Measurements from ENCODE around the gene CEP85L. TPM values are rescaled to one million over a fixed set of nuclear protein-coding genes. Genes with fewer than 3 reads are reported as not detected.

The CEP85L gene
- total and polyA plus RNA-seq, 10 donors, result 6.3 to 46.5 (median 30.7) TPM

- TF ChIP-seq POLR2A (IDR thresholded peaks at IDR 0.05) (no peak), CTCF (IDR thresholded peaks at IDR 0.05 in 8 of 11, conservative IDR thresholded peaks at IDR 0.05 in 3 of 11) (no peak), POLR2AphosphoS5 (IDR thresholded peaks at IDR 0.05) (no peak)
- peak overlapping the region in 4 of 8 donors; percentile 28 to 71 (median 56) for H3K27ac ChIP-seq
- no peak overlapping the region for H3K4me3 ChIP-seq
- DNase-seq, result no peak
- no peaks in the 10 kb centered on the region for H3K27me3 ChIP-seq (replicated peaks in 1 of 7)
- intact Hi-C loops (cut with DNase I; ENCODE audit: low total_unique reads), result loop anchor here (10.0 kb wide), 1 partner anchor 275 kb away; no protein-coding TSS in a partner anchor
- H3K4me1 ChIP-seq, result peaks cover 8 to 28% (median 13%) of the 10 kb centered on the region in 6 donors
- H3K9me3 ChIP-seq, result no peaks in the 10 kb centered on the region
- H3K36me3 ChIP-seq, result peaks cover 0 to 18% (median 0%) of the 10 kb centered on the region in 6 donors
Observed at GRCh38 chr6:118559659-118560058, 91.7 kb downstream of the CEP85L start.

- Histone ChIP-seq H3K27me3 (replicated peaks in 1 of 7) (no peaks in the 10 kb centered on the region), H3K36me3 (peaks cover 0 to 7% (median 0%) of the 10 kb centered on the region in 6 donors), H3K4me1 (peaks cover 8 to 30% (median 13%) of the 10 kb centered on the region in 6 donors), H3K9me3 (no peaks in the 10 kb centered on the region), H3K4me3 (no peak overlapping the region), H3K27ac (peak overlapping the region in 7 of 8 donors; percentile 23 to 71 (median 44))
- WGBS, 5 donors, result 19 to 22% (median 21%) methylated on average over 6 of the region's 6 CpGs
- TF ChIP-seq POLR2A (IDR thresholded peaks at IDR 0.05) (no peak), CTCF (IDR thresholded peaks at IDR 0.05 in 8 of 11, conservative IDR thresholded peaks at IDR 0.05 in 3 of 11) (no peak), POLR2AphosphoS5 (IDR thresholded peaks at IDR 0.05) (no peak)
- intact Hi-C loops (cut with DNase I; ENCODE audit: low total_unique reads), result loop anchor here (10.0 kb wide), 1 partner anchor 274 kb away; no protein-coding TSS in a partner anchor
- no peak for DNase-seq
Observed at GRCh38 chr6:118558464-118559217, 92.8 kb downstream of the CEP85L start.

GRCh38 chr6:118554698-118555097, 96.7 kb downstream of the CEP85L start:
- H3K4me3 ChIP-seq, result no peak overlapping the region
- no peak for DNase-seq
- no peaks in the 10 kb centered on the region for H3K9me3 ChIP-seq
- H3K27me3 ChIP-seq (replicated peaks in 1 of 7), result no peaks in the 10 kb centered on the region
- intact Hi-C loops (cut with DNase I; ENCODE audit: low total_unique reads), result loop anchor here (10.0 kb wide), 1 partner anchor 270 kb away; no protein-coding TSS in a partner anchor
- peaks cover 10 to 61% (median 18%) of the 10 kb centered on the region in 6 donors for H3K4me1 ChIP-seq
- H3K27ac ChIP-seq, result no peak overlapping the region
- no peak for TF ChIP-seq POLR2A (IDR thresholded peaks at IDR 0.05)
- no peak for TF ChIP-seq CTCF (IDR thresholded peaks at IDR 0.05 in 8 of 11, conservative IDR thresholded peaks at IDR 0.05 in 3 of 11)
- no peak for TF ChIP-seq POLR2AphosphoS5 (IDR thresholded peaks at IDR 0.05)
- 81 to 100% (median 86%) methylated on average over 1 of the region's 1 CpG for WGBS, 5 donors
- H3K36me3 ChIP-seq, result peaks cover 0 to 6% (median 0%) of the 10 kb centered on the region in 6 donors

GRCh38 chr6:118553132-118553531, 98.3 kb downstream of the CEP85L start:
- H3K4me3 ChIP-seq, result no peak overlapping the region
- peaks cover 0 to 51% (median 6%) of the 10 kb centered on the region in 6 donors for H3K4me1 ChIP-seq
- WGBS, 5 donors, result 40 to 54% (median 51%) methylated on average over 1 of the region's 1 CpG
- no peaks in the 10 kb centered on the region for H3K9me3 ChIP-seq
- DNase-seq, result no peak
- no peak for TF ChIP-seq CTCF (IDR thresholded peaks at IDR 0.05 in 8 of 11, conservative IDR thresholded peaks at IDR 0.05 in 3 of 11)
- TF ChIP-seq POLR2A (IDR thresholded peaks at IDR 0.05), result no peak
- TF ChIP-seq POLR2AphosphoS5 (IDR thresholded peaks at IDR 0.05), result no peak
- intact Hi-C loops (cut with DNase I; ENCODE audit: low total_unique reads), result loop anchor here (10.0 kb wide), 1 partner anchor 268 kb away; no protein-coding TSS in a partner anchor
- no peaks in the 10 kb centered on the region for H3K27me3 ChIP-seq (replicated peaks in 1 of 7)
- no peak overlapping the region for H3K27ac ChIP-seq
- H3K36me3 ChIP-seq, result peaks cover 0 to 6% (median 0%) of the 10 kb centered on the region in 6 donors
